B cell (primary cell): Measurements from ENCODE around the gene EZH2. TPM values are rescaled to one million over a fixed set of nuclear protein-coding genes. Genes with fewer than 3 reads are reported as not detected.

Experiments used
- ATAC-seq: fragments of 200-7000 bp; cut with Tn5 transposase; one replicate; pipeline ENCODE4 v1.10.0; 2021; ENCODE audit warnings: low read depth, mild to moderate bottlenecking, moderate number of reproducible peaks, moderate library complexity
- CTCF ChIA-PET: fragments of 350-600 bp; sonication (Branson Sonifier 250); formaldehyde crosslinking; loops from one replicate; lab custom pipeline; 2021; ENCODE audit warnings: antibody characterized with exemption, inconsistent platforms; lab: Charles Lee
- POLR2A ChIA-PET: fragments of 350-600 bp; sonication (Branson Sonifier 250); formaldehyde crosslinking; loops from one replicate; lab custom pipeline; 2021; ENCODE audit warnings: antibody characterized with exemption; lab: Charles Lee
- DNase-seq: peaks from one replicate; pipeline ENCODE4 v3.0.0; 2013
- H2AFZ ChIP-seq: 2 replicates; pipeline ENCODE4 v1.6.1; 2012; ENCODE audit warnings: mild to moderate bottlenecking, low read depth, low read length; ENCODE audit not compliant: insufficient read depth, poor library complexity, severe bottlenecking
- H3K27ac ChIP-seq, 2 donors: 1 replicate in 1 of 2; 2 replicates in 1 of 2; pipeline ENCODE4 v1.5.1; 2012 to 2013; ENCODE audit warnings: low read length in 2 of 2, mild to moderate bottlenecking in 2 of 2, moderate library complexity in 1 of 2
- H3K27me3 ChIP-seq, 4 experiments: fragments of 200-600 bp in 1 of 4; sonication (generic) in 1 of 4; replicated peaks in 1 of 4; 1 replicate in 2 of 4; 2 replicates in 2 of 4; pipeline versions ENCODE4 v1.6.1 to v1.7.0; 2013 to 2016; ENCODE audit warnings: low read length in 3 of 4, mild to moderate bottlenecking in 2 of 4, mixed read lengths in 1 of 4, moderate library complexity in 1 of 4; ENCODE audit not compliant: insufficient read depth in 4 of 4, control insufficient read depth in 3 of 4; ENCODE audit errors: control extremely low read depth in 1 of 4
- H3K36me3 ChIP-seq, 2 experiments: replicated peaks in 1 of 2; 1 replicate in 1 of 2; 2 replicates in 1 of 2; pipeline versions ENCODE4 v1.6.1 to v1.7.1; 2013; ENCODE audit warnings: low read length in 1 of 2; ENCODE audit not compliant: insufficient read depth in 2 of 2, control insufficient read depth in 1 of 2; ENCODE audit errors: control extremely low read depth in 1 of 2, extremely low read depth in 1 of 2
- H3K4me1 ChIP-seq, 2 donors: fragments of 200-600 bp in 1 of 2; sonication (generic) in 1 of 2; 1 replicate in 1 of 2; 2 replicates in 1 of 2; pipeline versions ENCODE4 v1.5.1 to v1.6.1; 2013 to 2017; ENCODE audit warnings: low read length in 2 of 2; ENCODE audit not compliant: control insufficient read depth in 2 of 2, insufficient read depth in 2 of 2
- H3K4me2 ChIP-seq: replicated peaks from 2 replicates; pipeline ENCODE3; 2012; ENCODE audit warnings: mild to moderate bottlenecking, low read depth, low read length; ENCODE audit not compliant: poor library complexity, severe bottlenecking
- H3K4me3 ChIP-seq, 5 experiments: fragments of 200-600 bp in 1 of 5; sonication (generic) in 1 of 5; 1 replicate in 3 of 5; 2 replicates in 2 of 5; pipeline versions ENCODE4 v1.5.1 to v1.7.0; 2011 to 2016; ENCODE audit warnings: low read length in 4 of 5, mild to moderate bottlenecking in 4 of 5, low read depth in 2 of 5, control low read depth in 1 of 5, moderate library complexity in 1 of 5; ENCODE audit not compliant: insufficient read depth in 1 of 5; ENCODE audit errors: control extremely low read depth in 1 of 5, extremely low read depth in 1 of 5
- H3K79me2 ChIP-seq: fragments of 200-600 bp; sonication (generic); one replicate; pipeline ENCODE4 v1.6.0; 2016; ENCODE audit warnings: low read length; ENCODE audit not compliant: control insufficient read depth, insufficient read depth
- H3K9ac ChIP-seq: fragments of 200-600 bp; sonication (generic); 2 replicates; pipeline ENCODE4 v1.6.1; 2017; ENCODE audit warnings: mild to moderate bottlenecking, low read length, moderate library complexity
- H3K9me3 ChIP-seq, 3 donors: one replicate each; pipeline versions ENCODE4 v1.6.1 to v1.7.1; 2013; ENCODE audit warnings: low read length in 2 of 3; ENCODE audit not compliant: control insufficient read depth in 2 of 3, insufficient read depth in 1 of 3; ENCODE audit errors: control extremely low read depth in 1 of 3
- H4K20me1 ChIP-seq: 2 replicates; pipeline ENCODE4 v1.6.0; 2012; ENCODE audit warnings: mild to moderate bottlenecking, low read length; ENCODE audit not compliant: insufficient read depth, control insufficient read depth, poor library complexity, severe bottlenecking
- H3K27ac Mint-ChIP-seq: one replicate; pipeline ENCODE4 v1.8.0; 2021; ENCODE audit warnings: mixed read lengths
- H3K27me3 Mint-ChIP-seq: one replicate; pipeline ENCODE4 v1.8.0; 2021; ENCODE audit warnings: mixed read lengths
- H3K4me1 Mint-ChIP-seq: one replicate; pipeline ENCODE4 v1.8.0; 2021; ENCODE audit warnings: mixed read lengths
- H3K4me3 Mint-ChIP-seq: one replicate; pipeline ENCODE4 v1.8.0; 2021; ENCODE audit warnings: mixed read lengths
- H3K9me3 Mint-ChIP-seq: one replicate; pipeline ENCODE4 v1.8.0; 2022; ENCODE audit warnings: mixed read lengths; ENCODE audit not compliant: insufficient read depth
- EZH2 ChIP-seq: IDR thresholded peaks from 2 replicates; pipeline ENCODE4 v1.6.1; 2012; ENCODE audit warnings: borderline replicate concordance, low read depth, mild to moderate bottlenecking, moderate library complexity, low read length; ENCODE audit not compliant: insufficient read depth, poor library complexity, severe bottlenecking
- WGBS: methylation state at CpG from one replicate; pipeline ENCODE4 v1.1.5; 2013; ENCODE audit warnings: missing lambda C conversion rate; ENCODE audit not compliant: insufficient coverage; 5-methylcytosine and 5-hydroxymethylcytosine counted together
- intact Hi-C: fragments of 100-400 bp; cut with micrococcal nuclease; formaldehyde crosslinking; loops from one replicate; pipeline ENCODE4 v1.10.0; 2022
- polyA plus RNA-seq: library from polyadenylated mRNA; depleted of rRNA; stranded (reverse); fragments of >200 nt; gene quantifications from 2 replicates; pipeline ENCODE4 v1.2.3, GENCODE V29; 2012
- total RNA-seq, 2 donors: library from RNA; stranded (reverse); fragments of 120-200 nt in 1 of 2; gene quantifications; 1 replicate in 1 of 2; 2 replicates in 1 of 2; pipeline versions ENCODE4 v1.2.3 to v1.2.4, GENCODE V29; 2013 to 2022
- TF ChIP-seq, protein P1 (sequence below): fragments of 200-600 bp; IDR thresholded peaks from one replicate; pipeline ENCODE4 v1.8.0; 2022; ENCODE audit warnings: antibody characterized with exemption, mild to moderate bottlenecking

The EZH2 gene
- total and polyA plus RNA-seq, 2 donors (not counting 1 experiment from before 2014, with no cell fraction given), result 5.1 to 10.3 TPM

DNA sequence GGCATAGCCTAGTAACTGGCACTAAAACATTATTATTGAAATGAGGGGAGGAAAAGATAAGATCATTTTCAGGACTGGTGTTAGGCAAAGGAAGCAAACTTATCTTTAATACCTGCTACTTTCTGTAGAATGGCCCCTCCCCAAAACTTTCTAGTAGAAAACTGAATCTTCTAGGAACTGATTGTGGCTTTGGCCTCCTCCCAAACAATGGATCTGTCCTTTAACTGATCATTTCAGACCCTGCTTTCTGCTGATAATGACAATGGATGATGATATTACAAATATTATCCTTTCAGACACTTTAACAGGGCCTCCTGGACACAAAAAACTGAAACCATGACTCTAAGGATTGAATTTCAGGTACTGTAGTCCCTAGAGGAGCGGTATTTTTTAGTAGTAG, 55.1 kb downstream of the EZH2 start:
- Histone ChIP-seq H3K27me3 (no peaks in the 10 kb centered on the region), H4K20me1 (no peaks in the 10 kb centered on the region), H3K4me1 (no peaks in the 10 kb centered on the region), H3K79me2 (peaks cover 4% of the 10 kb centered on the region), H3K4me3 (no peak overlapping the region), H3K9ac (no peak overlapping the region), H3K4me2 (no peak overlapping the region), H3K9me3 (no peaks in the 10 kb centered on the region), H3K27ac (no peak overlapping the region), H2AFZ (no peak overlapping the region), H3K36me3 (no peaks in the 10 kb centered on the region)
- ChIA-PET CTCF (no interaction called here), POLR2A (no interaction called here)
- Mint-ChIP-seq H3K4me1 (no peaks in the 10 kb centered on the region), H3K9me3 (no peaks in the 10 kb centered on the region), H3K4me3 (no peak overlapping the region), H3K27ac (no peak overlapping the region), H3K27me3 (no peaks in the 10 kb centered on the region)
- DNase-seq (no peak), ATAC-seq (no peak)
- intact Hi-C loops, result no loop called here
- no CpG with 5 or more reads among the region's 1 CpG for WGBS
- TF ChIP-seq EZH2, result no peak
- TF ChIP-seq, protein P1, sequence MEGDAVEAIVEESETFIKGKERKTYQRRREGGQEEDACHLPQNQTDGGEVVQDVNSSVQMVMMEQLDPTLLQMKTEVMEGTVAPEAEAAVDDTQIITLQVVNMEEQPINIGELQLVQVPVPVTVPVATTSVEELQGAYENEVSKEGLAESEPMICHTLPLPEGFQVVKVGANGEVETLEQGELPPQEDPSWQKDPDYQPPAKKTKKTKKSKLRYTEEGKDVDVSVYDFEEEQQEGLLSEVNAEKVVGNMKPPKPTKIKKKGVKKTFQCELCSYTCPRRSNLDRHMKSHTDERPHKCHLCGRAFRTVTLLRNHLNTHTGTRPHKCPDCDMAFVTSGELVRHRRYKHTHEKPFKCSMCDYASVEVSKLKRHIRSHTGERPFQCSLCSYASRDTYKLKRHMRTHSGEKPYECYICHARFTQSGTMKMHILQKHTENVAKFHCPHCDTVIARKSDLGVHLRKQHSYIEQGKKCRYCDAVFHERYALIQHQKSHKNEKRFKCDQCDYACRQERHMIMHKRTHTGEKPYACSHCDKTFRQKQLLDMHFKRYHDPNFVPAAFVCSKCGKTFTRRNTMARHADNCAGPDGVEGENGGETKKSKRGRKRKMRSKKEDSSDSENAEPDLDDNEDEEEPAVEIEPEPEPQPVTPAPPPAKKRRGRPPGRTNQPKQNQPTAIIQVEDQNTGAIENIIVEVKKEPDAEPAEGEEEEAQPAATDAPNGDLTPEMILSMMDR, result no peak

DNA sequence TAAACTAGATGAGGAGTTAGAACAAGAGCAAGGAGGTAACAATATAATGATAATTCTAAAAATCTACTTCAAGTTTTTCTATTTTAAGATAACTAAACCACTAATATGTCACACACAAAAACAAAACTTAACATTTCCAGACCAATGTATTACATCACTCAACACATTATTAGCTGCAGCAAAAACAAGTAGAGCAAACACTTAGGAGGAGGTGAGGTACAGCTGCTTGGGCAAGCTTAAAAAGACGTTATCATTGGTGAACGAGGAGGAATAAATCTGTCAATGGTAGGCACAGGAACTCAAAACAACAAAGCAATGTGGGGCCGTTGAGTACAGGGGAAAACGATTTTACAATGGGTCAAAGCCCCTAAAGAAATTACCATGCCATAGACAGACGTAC, 58.8 kb downstream of the EZH2 start:
- intact Hi-C loops, result no loop called here
- TF ChIP-seq, protein P1, result no peak
- TF ChIP-seq EZH2, result no peak
- ChIA-PET POLR2A (no interaction called here), CTCF (no interaction called here)
- H3K4me3 Mint-ChIP-seq, result no peak overlapping the region
- no peak overlapping the region for H3K27ac Mint-ChIP-seq
- no peak overlapping the region for H3K4me3 ChIP-seq
- H3K4me1 Mint-ChIP-seq, result no peaks in the 10 kb centered on the region
- no peak overlapping the region for H3K9ac ChIP-seq
- DNase-seq, result no peak
- no peaks in the 10 kb centered on the region for H3K4me1 ChIP-seq
- WGBS, result 92% methylated on average over 2 of the region's 5 CpGs
- no peak overlapping the region for H3K27ac ChIP-seq
- no peaks in the 10 kb centered on the region for H3K9me3 ChIP-seq
- no peak for ATAC-seq
- no peaks in the 10 kb centered on the region for H3K27me3 Mint-ChIP-seq
- H3K36me3 ChIP-seq, result no peaks in the 10 kb centered on the region
- H3K4me2 ChIP-seq, result no peak overlapping the region
- H3K27me3 ChIP-seq, result no peaks in the 10 kb centered on the region
- H3K9me3 Mint-ChIP-seq, result no peaks in the 10 kb centered on the region
- H4K20me1 ChIP-seq, result no peaks in the 10 kb centered on the region
- no peak overlapping the region for H2AFZ ChIP-seq
- H3K79me2 ChIP-seq, result no peaks in the 10 kb centered on the region
